HG03378 (cell line): Measurements from ENCODE around the gene SESTD1.
"Not testable (repeated sequence)": the region's sequence is repeated elsewhere in the genome, so short reads cannot be mapped to it uniquely, and the experiment has no call there.

ENCODE experiments used
- ATAC-seq: cut with Tn5 transposase; IDR thresholded peaks from one replicate; pipeline ENCODE4 v1.9.1; 2021; ENCODE audit warnings: mild to moderate bottlenecking, moderate library complexity; ENCODE audit not compliant: unreplicated experiment

The SESTD1 gene

GRCh38 chr2:179266271-179266670 is 1.6 kb upstream of the SESTD1 start:
- no peak for ATAC-seq

GRCh38 chr2:179265082-179265510 is 464 bp upstream of the SESTD1 start:
- no peak for ATAC-seq

- no peak for ATAC-seq
Observed at GRCh38 chr2:179263446-179264367, 925 bp downstream of the SESTD1 start.

- ATAC-seq = no peak
Observed at GRCh38 chr2:179263015-179263414, 1.6 kb downstream of the SESTD1 start.

GRCh38 chr2:179262077-179262660 is 2.5 kb downstream of the SESTD1 start:
- ATAC-seq = no peak

GRCh38 chr2:179261151-179261825 is 3.3 kb downstream of the SESTD1 start:
- no peak for ATAC-seq

- ATAC-seq = no peak
Observed at GRCh38 chr2:179260224-179260623, 4.4 kb downstream of the SESTD1 start.

- peak; percentile 45 for ATAC-seq
Observed at GRCh38 chr2:179255129-179255528, 9.5 kb downstream of the SESTD1 start.

- peak; percentile 65 for ATAC-seq
Observed at GRCh38 chr2:179253226-179253625, 11.4 kb downstream of the SESTD1 start.

- no peak for ATAC-seq
Observed at GRCh38 chr2:179252423-179252822, 12.2 kb downstream of the SESTD1 start.

GRCh38 chr2:179251870-179252269 is 12.8 kb downstream of the SESTD1 start:
- ATAC-seq = no peak

GRCh38 chr2:179250848-179251504 is 13.7 kb downstream of the SESTD1 start:
- peak; percentile 32 for ATAC-seq

GRCh38 chr2:179250095-179250494 is 14.5 kb downstream of the SESTD1 start:
- ATAC-seq = no peak

- no peak for ATAC-seq
Observed at GRCh38 chr2:179248024-179248348, 16.6 kb downstream of the SESTD1 start.

GRCh38 chr2:179247318-179248023 is 17.2 kb downstream of the SESTD1 start:
- ATAC-seq = no peak

- ATAC-seq = not testable (repeated sequence)
Observed at GRCh38 chr2:179245843-179246242, 18.8 kb downstream of the SESTD1 start.

- ATAC-seq = no peak
Observed at GRCh38 chr2:179243046-179243445, 21.6 kb downstream of the SESTD1 start.

- ATAC-seq = no peak
Observed at GRCh38 chr2:179240481-179241451, 23.9 kb downstream of the SESTD1 start.

- no peak for ATAC-seq
Observed at GRCh38 chr2:179239838-179240237, 24.8 kb downstream of the SESTD1 start.
